IMR-90 (cell line): ENCODE measurements around the gene MYOM1. TPM values are rescaled to one million over a fixed set of nuclear protein-coding genes. Genes with fewer than 3 reads are reported as not detected.

Source experiments
- ATAC-seq: fragments of 200-7000 bp; cut with Tn5 transposase; 2 replicates; pipeline ENCODE4 v1.9.1; 2020; ENCODE audit warnings: low read depth, mild to moderate bottlenecking, moderate library complexity
- BruUV-seq: library from RNA; stranded (reverse); fragments of 400-500 nt; replicated peaks from 2 replicates; lab custom pipeline; 2021; lab: Mats Ljungman, UMichigan
- CTCF ChIA-PET: fragments of 300-600 bp; formaldehyde crosslinking; extraction: SDS; loops from one replicate; lab custom pipeline; 2021; ENCODE audit warnings: antibody characterized with exemption; lab: Yijun Ruan, JAX
- POLR2A ChIA-PET: fragments of 300-600 bp; sonication (Branson Sonifier 250); formaldehyde crosslinking; loops from one replicate; lab custom pipeline; 2022; ENCODE audit warnings: antibody characterized with exemption; ENCODE audit not compliant: unreplicated experiment; lab: Charles Lee
- DNase-seq: peaks from one replicate; pipeline ENCODE4 v3.0.0; 2013
- H2AFZ ChIP-seq: replicated peaks from 2 replicates; pipeline ENCODE3; 2013; ENCODE audit warnings: low read length, mild to moderate bottlenecking; ENCODE audit not compliant: poor library complexity
- H2AK5ac ChIP-seq: 2 replicates; pipeline ENCODE4 v1.6.1; 2013; ENCODE audit warnings: low read depth, low read length, inconsistent platforms
- H2AK9ac ChIP-seq: replicated peaks from 2 replicates; pipeline ENCODE3; 2013; ENCODE audit warnings: mild to moderate bottlenecking, low read depth, low read length, moderate library complexity; ENCODE audit not compliant: poor library complexity
- H2BK120ac ChIP-seq: 2 replicates; pipeline ENCODE4 v1.6.1; 2013; ENCODE audit warnings: low read depth, low read length, inconsistent platforms
- H2BK15ac ChIP-seq: 3 replicates; pipeline ENCODE4 v1.6.1; 2013; ENCODE audit warnings: low read depth, low read length, inconsistent platforms
- H2BK20ac ChIP-seq: 2 replicates; pipeline ENCODE4 v1.6.1; 2013; ENCODE audit warnings: low read depth, mild to moderate bottlenecking, inconsistent platforms, low read length, moderate library complexity
- H2BK5ac ChIP-seq: 2 replicates; pipeline ENCODE4 v1.6.1; 2013; ENCODE audit warnings: mild to moderate bottlenecking, low read depth, low read length, inconsistent platforms; ENCODE audit not compliant: poor library complexity, severe bottlenecking
- H3K14ac ChIP-seq: replicated peaks from 2 replicates; pipeline ENCODE4 v1.6.1; 2013; ENCODE audit warnings: low read depth, low read length, inconsistent platforms
- H3K18ac ChIP-seq: 2 replicates; pipeline ENCODE4 v1.6.1; 2013; ENCODE audit warnings: low read depth, low read length, control low read depth
- H3K23ac ChIP-seq: 2 replicates; pipeline ENCODE4 v1.6.1; 2013; ENCODE audit warnings: low read depth, low read length, inconsistent platforms
- H3K27ac ChIP-seq: 2 replicates; pipeline ENCODE4 v1.5.1; 2013; ENCODE audit warnings: mild to moderate bottlenecking, control low read depth, low read length; ENCODE audit not compliant: insufficient read depth
- H3K27me3 ChIP-seq: 2 replicates; pipeline ENCODE4 v1.6.1; 2013; ENCODE audit warnings: low read length; ENCODE audit not compliant: control insufficient read depth, insufficient read depth
- H3K36me3 ChIP-seq: 2 replicates; pipeline ENCODE4 v1.6.1; 2013; ENCODE audit warnings: low read length, mixed read lengths; ENCODE audit not compliant: control insufficient read depth, insufficient read depth
- H3K4ac ChIP-seq: 2 replicates; pipeline ENCODE4 v1.6.1; 2013; ENCODE audit warnings: low read depth, low read length, inconsistent platforms
- H3K4me1 ChIP-seq: 2 replicates; pipeline ENCODE4 v1.6.1; 2013; ENCODE audit warnings: low read length, mixed read lengths; ENCODE audit not compliant: control insufficient read depth, insufficient read depth
- H3K4me2 ChIP-seq: 2 replicates; pipeline ENCODE4 v1.6.1; 2013; ENCODE audit warnings: low read depth, mild to moderate bottlenecking, control low read depth, low read length, moderate library complexity
- H3K4me3 ChIP-seq: 2 replicates; pipeline ENCODE4 v1.5.1; 2013; ENCODE audit warnings: low read depth, mild to moderate bottlenecking, control low read depth, low read length, moderate library complexity; ENCODE audit not compliant: insufficient read depth
- H3K56ac ChIP-seq: 2 replicates; pipeline ENCODE4 v1.6.1; 2013; ENCODE audit warnings: low read length, inconsistent platforms; ENCODE audit not compliant: insufficient read depth; ENCODE audit errors: extremely low read depth
- H3K79me1 ChIP-seq, 2 experiments: 2 replicates each; pipeline ENCODE4 v1.6.1; 2013; ENCODE audit warnings: low read length in 2 of 2, inconsistent platforms in 1 of 2, low read depth in 1 of 2
- H3K9ac ChIP-seq: 2 replicates; pipeline ENCODE4 v1.6.1; 2013; ENCODE audit warnings: low read depth, low read length, control low read depth
- H3K9me1 ChIP-seq: 2 replicates; pipeline ENCODE4 v1.6.1; 2013; ENCODE audit warnings: low read length, inconsistent platforms; ENCODE audit not compliant: insufficient read depth
- H3K9me3 ChIP-seq: 2 replicates; pipeline ENCODE4 v1.6.1; 2013; ENCODE audit warnings: low read length; ENCODE audit not compliant: control insufficient read depth, insufficient read depth
- H4K20me1 ChIP-seq: 2 replicates; pipeline ENCODE4 v1.6.1; 2013; ENCODE audit warnings: low read length, inconsistent platforms; ENCODE audit not compliant: insufficient read depth
- H4K5ac ChIP-seq: 2 replicates; pipeline ENCODE4 v1.6.1; 2013; ENCODE audit warnings: mild to moderate bottlenecking, low read depth, low read length, control low read depth
- H4K8ac ChIP-seq, 2 experiments: 2 replicates each; pipeline ENCODE4 v1.6.1; 2013; ENCODE audit warnings: low read depth in 2 of 2, low read length in 2 of 2, control low read depth in 1 of 2, inconsistent platforms in 1 of 2
- H4K91ac ChIP-seq: 2 replicates; pipeline ENCODE4 v1.6.1; 2013; ENCODE audit warnings: low read depth, low read length, inconsistent platforms; ENCODE audit not compliant: insufficient read depth
- MAFK ChIP-seq: IDR thresholded peaks from 2 replicates; pipeline ENCODE4 v1.6.1; 2012; ENCODE audit warnings: low read depth, low read length, improper control_type of control experiment
- MAZ ChIP-seq: IDR thresholded peaks from 2 replicates; pipeline ENCODE4 v1.6.1; 2012; ENCODE audit warnings: low read depth, mild to moderate bottlenecking, low read length, improper control_type of control experiment, moderate library complexity, borderline replicate concordance
- RAD21 ChIP-seq: IDR thresholded peaks from 2 replicates; pipeline ENCODE4 v1.6.1; 2012; ENCODE audit warnings: low read length, improper control_type of control experiment
- RFX5 ChIP-seq: IDR thresholded peaks from 2 replicates; pipeline ENCODE4 v1.8.0; 2012; ENCODE audit warnings: low read depth, mild to moderate bottlenecking, low read length, moderate library complexity
- SMC3 ChIP-seq: fragments of 150-350 bp; IDR thresholded peaks from 2 replicates; pipeline ENCODE4 v1.6.1; 2016; ENCODE audit warnings: low read depth, mild to moderate bottlenecking, antibody characterized with exemption, low read length, moderate library complexity
- WGBS, 2 experiments: methylation state at CpG; one replicate each; pipeline versions ENCODE4 v1.1.5 to v1.1.7; 2013; ENCODE audit warnings: missing lambda C conversion rate in 2 of 2; ENCODE audit not compliant: insufficient read length in 1 of 2; ENCODE audit errors: extremely low coverage in 2 of 2; 5-methylcytosine and 5-hydroxymethylcytosine counted together
- dilution Hi-C: fragments of 300-500 bp; cut with HindIII; formaldehyde crosslinking; loops from one replicate; pipeline ENCODE4 v1.14.3; 2018; ENCODE audit warnings: low sequenced_read_pairs; ENCODE audit not compliant: unreplicated experiment
- in situ Hi-C: fragments of 300-500 bp; cut with MboI; formaldehyde crosslinking; loops from 3 replicates; pipeline ENCODE4 v1.14.3; 2019; ENCODE audit warnings: low sequenced_read_pairs, inconsistent platforms, mixed read lengths
- intact Hi-C: fragments of 100-400 bp; cut with micrococcal nuclease; formaldehyde crosslinking; loops from 2 replicates; pipeline ENCODE4 v1.10.0; 2022
- polyA plus RNA-seq, 3 experiments: library from polyadenylated mRNA; depleted of rRNA; stranded (reverse); fragments of >200 nt; gene quantifications; 2 replicates each; pipeline ENCODE4 v1.2.3, GENCODE V29; 2012; ENCODE audit warnings: low replicate concordance in 1 of 3
- total RNA-seq: library from RNA; depleted of rRNA; stranded (reverse); fragments of >200 nt; gene quantifications from 2 replicates; pipeline ENCODE4 v1.2.3, GENCODE V29; 2012
- TF ChIP-seq, protein P1 (sequence below): conservative IDR thresholded peaks from 2 replicates; pipeline ENCODE4 v1.5.1; 2012; ENCODE audit warnings: mild to moderate bottlenecking, low read depth, low read length, improper control_type of control experiment

The MYOM1 gene
- total and polyA plus RNA-seq, 2 of the 4 experiments (the other 2 are of a cell fraction): under 0.01 to 0.10 TPM

- in situ Hi-C loops: no loop called here
- CTCF ChIA-PET: interaction anchor here (0.7 kb wide), 1 partner anchor 23 kb away, joined by 5 read pairs; no protein-coding TSS in a partner anchor
- WGBS, 2 experiments: 100% methylated on average over 1 of the region's 9 CpGs; no CpG with 5 or more reads in 1 of the 2 experiments
Observed at GRCh38 chr18:3056311-3056710, 163.5 kb downstream of the MYOM1 start.

More at GRCh38 chr18:3056311-3056710, 163.5 kb downstream of the MYOM1 start:
- Histone ChIP-seq H2BK120ac (no peak overlapping the region), H3K36me3 (no peaks in the 10 kb centered on the region), H3K79me1 (no peaks in the 10 kb centered on the region), H3K9me3 (peaks cover 5% of the 10 kb centered on the region; the same call in 1 of the 2 replicates), H3K4me2 (no peak overlapping the region), H4K20me1 (no peaks in the 10 kb centered on the region), H4K5ac (no peak overlapping the region), H3K14ac (no peak overlapping the region), H3K4me3 (no peak overlapping the region), H3K23ac (no peak overlapping the region), H2BK15ac (no peak overlapping the region), H2AK9ac (no peak overlapping the region), H3K27ac (no peak overlapping the region), H3K9me1 (peaks cover 5% of the 10 kb centered on the region; the same call in 1 of the 2 replicates), H2BK20ac (no peak overlapping the region), H2AK5ac (no peak overlapping the region), H3K9ac (no peak overlapping the region), H3K4me1 (no peaks in the 10 kb centered on the region), H3K27me3 (peaks cover 10% of the 10 kb centered on the region), H3K56ac (no peak overlapping the region), H2AFZ (no peak overlapping the region), H4K91ac (no peak overlapping the region), H4K8ac (no peak overlapping the region), H2BK5ac (no peak overlapping the region), H3K18ac (no peak overlapping the region), H3K4ac (no peak overlapping the region)
- TF ChIP-seq SMC3: no peak
- no peak for TF ChIP-seq RFX5
- TF ChIP-seq, protein P1, sequence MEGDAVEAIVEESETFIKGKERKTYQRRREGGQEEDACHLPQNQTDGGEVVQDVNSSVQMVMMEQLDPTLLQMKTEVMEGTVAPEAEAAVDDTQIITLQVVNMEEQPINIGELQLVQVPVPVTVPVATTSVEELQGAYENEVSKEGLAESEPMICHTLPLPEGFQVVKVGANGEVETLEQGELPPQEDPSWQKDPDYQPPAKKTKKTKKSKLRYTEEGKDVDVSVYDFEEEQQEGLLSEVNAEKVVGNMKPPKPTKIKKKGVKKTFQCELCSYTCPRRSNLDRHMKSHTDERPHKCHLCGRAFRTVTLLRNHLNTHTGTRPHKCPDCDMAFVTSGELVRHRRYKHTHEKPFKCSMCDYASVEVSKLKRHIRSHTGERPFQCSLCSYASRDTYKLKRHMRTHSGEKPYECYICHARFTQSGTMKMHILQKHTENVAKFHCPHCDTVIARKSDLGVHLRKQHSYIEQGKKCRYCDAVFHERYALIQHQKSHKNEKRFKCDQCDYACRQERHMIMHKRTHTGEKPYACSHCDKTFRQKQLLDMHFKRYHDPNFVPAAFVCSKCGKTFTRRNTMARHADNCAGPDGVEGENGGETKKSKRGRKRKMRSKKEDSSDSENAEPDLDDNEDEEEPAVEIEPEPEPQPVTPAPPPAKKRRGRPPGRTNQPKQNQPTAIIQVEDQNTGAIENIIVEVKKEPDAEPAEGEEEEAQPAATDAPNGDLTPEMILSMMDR: no peak
- no peak for TF ChIP-seq MAZ
- TF ChIP-seq MAFK: no peak
- no peak for TF ChIP-seq RAD21
- POLR2A ChIA-PET: no interaction called here
- BruUV-seq: no TSS peak
- ATAC-seq (no peak), DNase-seq (no peak)
- intact Hi-C loops: no loop called here
- dilution Hi-C loops: no loop called here
